A549 (cell line): Measurements from ENCODE around the gene ZSCAN20. TPM values are rescaled to one million over a fixed set of nuclear protein-coding genes. Genes with fewer than 3 reads are reported as not detected.

Source experiments
- ATAC-seq, 2 experiments: fragments of 200-7000 bp in 1 of 2; fragments of >200 bp in 1 of 2; cut with Nextera tagmentation in 1 of 2; cut with Tn5 transposase in 1 of 2; 3 replicates each; pipeline versions ENCODE4 v1.8.0 to v1.9.1; 2018 to 2020; ENCODE audit warnings: mild to moderate bottlenecking in 1 of 2, moderate library complexity in 1 of 2
- CTCF ChIA-PET: fragments of 300-600 bp; sonication (Branson Sonifier 250); formaldehyde crosslinking; extraction: SDS; loops from one replicate; lab custom pipeline; 2021; ENCODE audit warnings: antibody characterized with exemption, inconsistent platforms; lab: Yijun Ruan, JAX
- POLR2A ChIA-PET: fragments of 350-600 bp; formaldehyde crosslinking; extraction: SDS; loops from one replicate; lab custom pipeline; 2021; ENCODE audit warnings: antibody characterized with exemption, inconsistent platforms; lab: Yijun Ruan, JAX
- DNase-seq, 2 experiments: peaks; one replicate each; pipeline versions ENCODE4 v3.0.0 to v3.0.0-alpha.2; 2011 to 2016; ENCODE audit warnings: low read depth in 1 of 2, low spot score in 1 of 2
- FAIRE-seq: peaks from 2 replicates; lab custom pipeline; 2011; peaks lifted over from hg19 to GRCh38; lab: Jason Lieb, UNC
- H3K27ac ChIP-seq, 2 experiments: fragments of >200 bp; sonication (Bioruptor Twin); formaldehyde crosslinking; 3 replicates each; pipeline ENCODE4 v1.5.1; 2016 to 2017
- H3K4me1 ChIP-seq: fragments of >200 bp; sonication (Bioruptor Twin); formaldehyde crosslinking; 3 replicates; pipeline ENCODE4 v1.6.1; 2016
- H3K4me2 ChIP-seq: fragments of >200 bp; sonication (Bioruptor Twin); formaldehyde crosslinking; 3 replicates; pipeline ENCODE4 v1.6.1; 2016
- H3K4me3 ChIP-seq: fragments of >200 bp; sonication (Bioruptor Twin); formaldehyde crosslinking; 3 replicates; pipeline ENCODE4 v1.5.1; 2016
- H3K9me3 ChIP-seq: fragments of >200 bp; sonication (Bioruptor Twin); formaldehyde crosslinking; 3 replicates; pipeline ENCODE4 v1.6.1; 2016
- ATOH8 ChIP-seq: fragments of 250-450 bp; sonication (Bioruptor Pico); IDR thresholded peaks from 2 replicates; pipeline ENCODE4 v1.5.0; 2020; ENCODE audit warnings: low read depth, mild to moderate bottlenecking, moderate library complexity
- BHLHE40 ChIP-seq: IDR thresholded peaks from 2 replicates; pipeline ENCODE4 v1.6.1; 2012; ENCODE audit warnings: low read depth, low read length, inconsistent platforms
- CBX2 ChIP-seq: fragments of 200-600 bp; sonication (generic); IDR thresholded peaks from 2 replicates; pipeline ENCODE4 v1.6.1; 2016; ENCODE audit warnings: low read depth, mild to moderate bottlenecking, borderline replicate concordance
- E2F6 ChIP-seq: IDR thresholded peaks from 2 replicates; pipeline ENCODE4 v1.6.1; 2012; ENCODE audit warnings: low read depth, borderline replicate concordance
- EHF ChIP-seq: fragments of 250-450 bp; sonication (Bioruptor Pico); IDR thresholded peaks from 2 replicates; pipeline ENCODE4 v1.5.0; 2020; ENCODE audit warnings: mild to moderate bottlenecking
- EHMT2 ChIP-seq: fragments of 200-600 bp; sonication (generic); IDR thresholded peaks from 2 replicates; pipeline ENCODE4 v1.6.1; 2016; ENCODE audit warnings: antibody characterized with exemption, low read depth, mild to moderate bottlenecking, moderate library complexity
- ELK1 ChIP-seq: fragments of 150-350 bp; IDR thresholded peaks from 2 replicates; pipeline ENCODE4 v1.6.1; 2014; ENCODE audit warnings: low read depth, mild to moderate bottlenecking, low read length
- EP300 ChIP-seq, 2 experiments: fragments of >200 bp; sonication (Bioruptor Twin); formaldehyde crosslinking; IDR thresholded peaks; 2 replicates in 1 of 2; 3 replicates in 1 of 2; pipeline ENCODE4 v1.6.1; 2016 to 2017
- ESRRA ChIP-seq: fragments of 150-350 bp; IDR thresholded peaks from 2 replicates; pipeline ENCODE4 v1.6.1; 2014; ENCODE audit warnings: mild to moderate bottlenecking, low read length, borderline replicate concordance
- FOSB ChIP-seq: fragments of 250-450 bp; sonication (Bioruptor Pico); IDR thresholded peaks from 2 replicates; pipeline ENCODE4 v1.5.0; 2020; ENCODE audit warnings: mild to moderate bottlenecking, moderate library complexity
- FOSL2 ChIP-seq, 2 experiments: fragments of 450-650 bp in 1 of 2; fragments of >200 bp in 1 of 2; sonication (Bioruptor Twin) in 1 of 2; formaldehyde crosslinking; IDR thresholded peaks; 2 replicates each; pipeline versions ENCODE4 v1.5.0 to v1.6.1; 2016 to 2020; ENCODE audit warnings: mild to moderate bottlenecking in 1 of 2, moderate library complexity in 1 of 2
- HDAC2 ChIP-seq: fragments of 200-600 bp; sonication (generic); IDR thresholded peaks from 2 replicates; pipeline ENCODE4 v1.6.1; 2016
- HES2 ChIP-seq: fragments of >200 bp; sonication (Bioruptor Twin); formaldehyde crosslinking; IDR thresholded peaks from 2 replicates; pipeline ENCODE4 v1.6.1; 2016
- HEYL ChIP-seq: fragments of 250-450 bp; sonication (Bioruptor Pico); IDR thresholded peaks from 2 replicates; pipeline ENCODE4 v1.8.0; 2021; ENCODE audit warnings: mild to moderate bottlenecking, moderate library complexity
- HOXB13 ChIP-seq: fragments of 250-450 bp; sonication (Bioruptor Pico); IDR thresholded peaks from 2 replicates; pipeline ENCODE4 v1.5.0; 2020; ENCODE audit warnings: low read depth, mild to moderate bottlenecking, moderate library complexity
- KDM1A ChIP-seq: fragments of 200-600 bp; sonication (generic); IDR thresholded peaks from 2 replicates; pipeline ENCODE4 v1.6.1; 2016; ENCODE audit warnings: low read depth, mild to moderate bottlenecking
- KDM5A ChIP-seq: fragments of 200-600 bp; sonication (generic); IDR thresholded peaks from 2 replicates; pipeline ENCODE4 v1.6.1; 2016; ENCODE audit warnings: antibody characterized with exemption, mild to moderate bottlenecking
- MAZ ChIP-seq: fragments of 150-350 bp; IDR thresholded peaks from 2 replicates; pipeline ENCODE4 v1.6.1; 2014; ENCODE audit warnings: antibody characterized with exemption, low read depth, low read length, borderline replicate concordance
- MYC ChIP-seq: IDR thresholded peaks from 2 replicates; pipeline ENCODE4 v1.6.1; 2012; ENCODE audit warnings: mild to moderate bottlenecking, inconsistent platforms, low read length, improper control_type of control experiment, borderline replicate concordance
- NPAS2 ChIP-seq: fragments of 250-450 bp; sonication (Bioruptor Pico); IDR thresholded peaks from 2 replicates; pipeline ENCODE4 v1.8.0; 2022; ENCODE audit warnings: mild to moderate bottlenecking, moderate library complexity, borderline replicate concordance
- NR3C1 ChIP-seq: fragments of >200 bp; sonication (Bioruptor Twin); formaldehyde crosslinking; IDR thresholded peaks from 3 replicates; pipeline ENCODE4 v1.6.1; 2017
- POLR2A ChIP-seq: IDR thresholded peaks from 2 replicates; pipeline ENCODE4 v1.6.1; 2012; ENCODE audit warnings: mild to moderate bottlenecking, low read length
- POLR2AphosphoS2 ChIP-seq: conservative IDR thresholded peaks from 2 replicates; pipeline ENCODE4 v1.6.1; 2012; ENCODE audit warnings: low read length, improper control_type of control experiment, inconsistent platforms
- RAD21 ChIP-seq, 2 experiments: fragments of >200 bp in 1 of 2; sonication (Bioruptor Twin) in 1 of 2; formaldehyde crosslinking in 1 of 2; IDR thresholded peaks in 1 of 2; conservative IDR thresholded peaks in 1 of 2; 2 replicates in 1 of 2; 3 replicates in 1 of 2; pipeline ENCODE4 v1.6.1; 2012 to 2018; ENCODE audit warnings: inconsistent platforms in 1 of 2
- RARB ChIP-seq: fragments of 250-450 bp; sonication (Bioruptor Pico); IDR thresholded peaks from 2 replicates; pipeline ENCODE4 v1.8.0; 2021; ENCODE audit warnings: mild to moderate bottlenecking, moderate library complexity
- WGBS: methylation state at CpG from one replicate; pipeline ENCODE4 v1.1.6; 2017; ENCODE audit errors: missing lambda C conversion rate; 5-methylcytosine and 5-hydroxymethylcytosine counted together
- polyA plus RNA-seq, 4 experiments: library from polyadenylated mRNA; depleted of rRNA in 3 of 4; stranded (reverse); fragments of >200 nt; fragmentation: RNase III in 1 of 4; extraction: RNeasy Plus Mini Kit Qiagen cat#74134 plus additional on column Dnase treatment in 1 of 4; gene quantifications; 2 replicates in 3 of 4; 3 replicates in 1 of 4; pipeline ENCODE4 v1.2.3, GENCODE V29; 2011 to 2017

Gene ZSCAN20
- polyA plus RNA-seq, 2 of the 4 experiments (the other 2 are of a cell fraction) = 1.3 to 1.9 TPM

GRCh38 chr1:33488624-33489023 lies 16.2 kb downstream of the ZSCAN20 start:
- H3K4me2 ChIP-seq = no peak overlapping the region
- ChIA-PET POLR2A (no interaction called here), CTCF (no interaction called here)
- H3K9me3 ChIP-seq = peaks cover 17% of the 10 kb centered on the region
- H3K27ac ChIP-seq = no peak overlapping the region
- H3K4me1 ChIP-seq = no peaks in the 10 kb centered on the region
- no peak for FAIRE-seq
- DNase-seq = no peak
- no peak for ATAC-seq
- 97% methylated on average over 2 of the region's 2 CpGs for WGBS
- no peak for TF ChIP-seq HEYL (CRISPR knock-in tag)
- no peak for TF ChIP-seq E2F6
- TF ChIP-seq, all 56 proteins: peak for 0
- H3K4me3 ChIP-seq = no peak overlapping the region

- 94% methylated on average over 8 of the region's 9 CpGs for WGBS
- Histone ChIP-seq H3K4me3 (no peak overlapping the region), H3K27ac (no peak overlapping the region), H3K9me3 (peaks cover 66% of the 10 kb centered on the region), H3K4me2 (no peak overlapping the region), H3K4me1 (no peaks in the 10 kb centered on the region)
- ATAC-seq = no peak
- FAIRE-seq = no peak
- CTCF ChIA-PET = no interaction called here
- POLR2A ChIA-PET = no interaction called here
- DNase-seq = peak in 1 of 2 experiments; percentile 21
- TF ChIP-seq FOSL2 (IDR thresholded peaks at IDR 0.05) = no peak
- no peak for TF ChIP-seq FOSL2 (CRISPR knock-in tag; IDR thresholded peaks at IDR 0.05)
- TF ChIP-seq POLR2A = no peak
- TF ChIP-seq HES2 = no peak
- TF ChIP-seq EHMT2 = no peak
- TF ChIP-seq RAD21 (conservative IDR thresholded peaks at IDR 0.05 in 1 of 2, IDR thresholded peaks at IDR 0.05 in 1 of 2) = no peak
- no peak for TF ChIP-seq EP300 (IDR thresholded peaks at IDR 0.05)
- no peak for TF ChIP-seq MYC
- TF ChIP-seq BHLHE40 = no peak
- TF ChIP-seq ELK1 = no peak
- no peak for TF ChIP-seq POLR2AphosphoS2
- no peak for TF ChIP-seq KDM5A
- no peak for TF ChIP-seq NR3C1
- TF ChIP-seq RARB = no peak
Measured at GRCh38 chr1:33494929-33495328, 22.5 kb downstream of the ZSCAN20 start.

- WGBS = 83% methylated on average over 1 of the region's 1 CpG
- no peak overlapping the region for H3K4me3 ChIP-seq
- ATAC-seq = no peak
- H3K9me3 ChIP-seq = peaks cover 58% of the 10 kb centered on the region
- no peak for DNase-seq
- FAIRE-seq = no peak
- H3K4me1 ChIP-seq = no peaks in the 10 kb centered on the region
- H3K4me2 ChIP-seq = no peak overlapping the region
- POLR2A ChIA-PET = no interaction called here
- CTCF ChIA-PET = no interaction called here
- no peak overlapping the region for H3K27ac ChIP-seq
- TF ChIP-seq MAZ (no peak), KDM1A (no peak), HOXB13 (CRISPR knock-in tag) (no peak), EHF (no peak), NPAS2 (no peak), HDAC2 (no peak), ATOH8 (no peak), ESRRA (no peak), FOSB (no peak), EP300 (IDR thresholded peaks at IDR 0.05) (no peak), CBX2 (no peak)
- TF ChIP-seq, all 56 proteins: peak for 0
Measured at GRCh38 chr1:33497410-33497809, 25.0 kb downstream of the ZSCAN20 start.
